GM23248 (cell line): ENCODE measurements around the gene FIGNL1.

Experiments
- EZH2 ChIP-seq: fragments of 200-600 bp; sonication (generic); IDR thresholded peaks from 2 replicates; pipeline ENCODE4 v1.6.1; 2018; ENCODE audit warnings: antibody characterized with exemption, mild to moderate bottlenecking; ENCODE audit not compliant: insufficient read depth, poor library complexity, severe bottlenecking
- EZH2phosphoT487 ChIP-seq: fragments of 200-600 bp; sonication (generic); IDR thresholded peaks from 2 replicates; pipeline ENCODE4 v1.6.1; 2018; ENCODE audit warnings: antibody characterized with exemption, moderate library complexity, mild to moderate bottlenecking, low read depth; ENCODE audit not compliant: insufficient read depth

GRCh38 chr7:50418086-50418515, 32.0 kb downstream of the FIGNL1 start:
- TF ChIP-seq EZH2: no peak
- TF ChIP-seq EZH2phosphoT487: no peak
